ENCODE data around the gene FRMD4A.
"Not testable (repeated sequence)": the region's sequence is repeated elsewhere in the genome, so short reads cannot be mapped to it uniquely, and the experiment has no call there.

FRMD4A gene

GRCh38 chr10:14236341-14236740 is 94.4 kb downstream of the FRMD4A start:
- DNase-seq: no peak

GRCh38 chr10:14235566-14236195 is 95.0 kb downstream of the FRMD4A start:
- DNase-seq: no peak

GRCh38 chr10:14233566-14233965 is 97.2 kb downstream of the FRMD4A start:
- DNase-seq: no peak

- not testable (repeated sequence) for DNase-seq
Observed at GRCh38 chr10:14228798-14229197, 101.9 kb downstream of the FRMD4A start.

GRCh38 chr10:14225379-14225778 is 105.3 kb downstream of the FRMD4A start:
- no peak for DNase-seq

- no peak for DNase-seq
Observed at GRCh38 chr10:14220026-14220425, 110.7 kb downstream of the FRMD4A start.

GRCh38 chr10:14219411-14219810 is 111.3 kb downstream of the FRMD4A start:
- no peak for DNase-seq

- DNase-seq: no peak
Observed at GRCh38 chr10:14215641-14216040, 115.1 kb downstream of the FRMD4A start.

- DNase-seq: not testable (repeated sequence)
Observed at GRCh38 chr10:14213703-14214102, 117.0 kb downstream of the FRMD4A start.

- no peak for DNase-seq
Observed at GRCh38 chr10:14211610-14212009, 119.1 kb downstream of the FRMD4A start.

GRCh38 chr10:14208231-14208630 is 122.5 kb downstream of the FRMD4A start:
- no peak for DNase-seq

- DNase-seq: no peak
Observed at GRCh38 chr10:14205233-14205632, 125.5 kb downstream of the FRMD4A start.

- no peak for DNase-seq
Observed at GRCh38 chr10:14200698-14201544, 129.8 kb downstream of the FRMD4A start.

GRCh38 chr10:14199098-14199497 is 131.6 kb downstream of the FRMD4A start:
- DNase-seq: not testable (repeated sequence)

GRCh38 chr10:14198078-14198477 is 132.6 kb downstream of the FRMD4A start:
- no peak for DNase-seq

GRCh38 chr10:14196113-14196512 is 134.6 kb downstream of the FRMD4A start:
- DNase-seq: no peak

- DNase-seq: no peak
Observed at GRCh38 chr10:14195433-14195832, 135.3 kb downstream of the FRMD4A start.

GRCh38 chr10:14192746-14193145 is 138.0 kb downstream of the FRMD4A start:
- DNase-seq: no peak

GRCh38 chr10:14191871-14192270 is 138.9 kb downstream of the FRMD4A start:
- DNase-seq: no peak

GRCh38 chr10:14191407-14191806 is 139.3 kb downstream of the FRMD4A start:
- DNase-seq: no peak

- DNase-seq: no peak
Observed at GRCh38 chr10:14190702-14191101, 140.0 kb downstream of the FRMD4A start.

GRCh38 chr10:14186245-14186644 is 144.5 kb downstream of the FRMD4A start:
- DNase-seq: peak; percentile 9

GRCh38 chr10:14185316-14186045 is 145.2 kb downstream of the FRMD4A start:
- DNase-seq: peak; percentile 68

- peak; percentile 77 for DNase-seq
Observed at GRCh38 chr10:14184841-14185315, 145.8 kb downstream of the FRMD4A start.
